Esophagus squamous epithelium (tissue), 5 donors: ENCODE measurements around the gene LRRN3. TPM values are rescaled to one million over a fixed set of nuclear protein-coding genes. Genes with fewer than 3 reads are reported as not detected.

ENCODE experiments used
- DNase-seq: peaks from one replicate; lab custom pipeline; 2025; lab: John Stamatoyannopoulos, UW
- H3K27ac ChIP-seq, 4 donors: fragments of 200-600 bp; sonication (generic); one replicate each; pipeline ENCODE4 v1.5.1; 2016 to 2019; ENCODE audit warnings: mild to moderate bottlenecking in 1 of 4
- H3K27me3 ChIP-seq, 4 donors: fragments of 200-600 bp; sonication (generic); 1 replicate in 3 of 4; 2 replicates in 1 of 4; pipeline versions ENCODE4 v1.5.1 to v1.6.0; 2017 to 2021; ENCODE audit warnings: antibody characterized with exemption in 1 of 4
- H3K36me3 ChIP-seq, 3 donors: fragments of 200-600 bp; sonication (generic); one replicate each; pipeline ENCODE4 v1.5.1; 2016 to 2019
- H3K4me1 ChIP-seq, 3 donors: fragments of 200-600 bp; sonication (generic); one replicate each; pipeline ENCODE4 v1.5.1; 2017 to 2019
- H3K4me3 ChIP-seq, 4 donors: fragments of 200-600 bp; sonication (generic); 1 replicate in 3 of 4; 2 replicates in 1 of 4; pipeline ENCODE4 v1.5.1; 2016 to 2019; ENCODE audit warnings: mild to moderate bottlenecking in 2 of 4, moderate library complexity in 1 of 4
- H3K9me3 ChIP-seq, 3 donors: fragments of 200-600 bp; sonication (generic); one replicate each; pipeline ENCODE4 v1.5.1; 2016 to 2019
- POLR2A ChIP-seq, 4 donors: fragments of 450-650 bp; IDR thresholded peaks; one replicate each; pipeline ENCODE4 v1.6.1; 2017; ENCODE audit warnings: antibody characterized with exemption in 4 of 4, mild to moderate bottlenecking in 4 of 4, moderate library complexity in 3 of 4
- WGBS, 2 donors: methylation state at CpG; one replicate each; pipeline ENCODE4 v1.1.5; 2018; 5-methylcytosine and 5-hydroxymethylcytosine counted together
- intact Hi-C: fragments of 100-400 bp; cut with DNase I; formaldehyde crosslinking; loops from one replicate; pipeline ENCODE4 v1.15.0; 2022
- total RNA-seq, 4 donors: library from RNA; depleted of rRNA; stranded (reverse); fragments of >200 nt; gene quantifications; one replicate each; pipeline ENCODE4 v1.1.0, GENCODE V29; 2016
- TF ChIP-seq, protein P1 (sequence below), 6 experiments: fragments of 450-650 bp in 4 of 6; fragments of 200-600 bp in 2 of 6; sonication (generic) in 2 of 6; IDR thresholded peaks; one replicate each; pipeline ENCODE4 v1.5.1; 2016 to 2019; ENCODE audit warnings: antibody characterized with exemption in 6 of 6, mild to moderate bottlenecking in 4 of 6, moderate library complexity in 4 of 6
- donor health status: DM: yes; HTN: yes; CAD: no.

The LRRN3 gene
- total RNA-seq, 4 donors from 2014 or later = 0.23 to 1.7 TPM; not detected in 2

DNA sequence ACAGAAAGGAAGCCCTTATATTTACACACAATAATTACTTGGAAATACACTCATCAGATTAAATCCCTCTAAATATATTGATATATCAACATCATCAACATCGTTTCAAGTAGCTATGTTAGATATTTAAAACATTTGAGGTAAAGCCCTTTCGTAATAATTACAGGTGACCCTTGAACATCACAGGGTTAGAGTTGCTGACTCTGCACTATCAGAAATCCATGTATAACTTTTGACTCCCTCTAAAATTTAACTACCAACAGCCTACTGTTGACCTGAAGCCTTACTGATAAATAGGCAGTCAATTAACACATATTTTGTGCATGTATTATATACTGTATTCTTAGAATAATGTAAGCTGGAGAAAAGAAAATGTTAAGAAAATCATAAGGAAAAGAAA lies 34.6 kb upstream of the LRRN3 start:
- WGBS, 2 donors = 90 to 93% methylated on average over 2 of the region's 2 CpGs
- no peaks in the 10 kb centered on the region for H3K27me3 ChIP-seq
- H3K4me1 ChIP-seq = no peaks in the 10 kb centered on the region
- no peak overlapping the region for H3K4me3 ChIP-seq
- H3K27ac ChIP-seq = no peak overlapping the region
- no peak for DNase-seq
- no peak for TF ChIP-seq POLR2A (IDR thresholded peaks at IDR 0.05)
- TF ChIP-seq, protein P1, sequence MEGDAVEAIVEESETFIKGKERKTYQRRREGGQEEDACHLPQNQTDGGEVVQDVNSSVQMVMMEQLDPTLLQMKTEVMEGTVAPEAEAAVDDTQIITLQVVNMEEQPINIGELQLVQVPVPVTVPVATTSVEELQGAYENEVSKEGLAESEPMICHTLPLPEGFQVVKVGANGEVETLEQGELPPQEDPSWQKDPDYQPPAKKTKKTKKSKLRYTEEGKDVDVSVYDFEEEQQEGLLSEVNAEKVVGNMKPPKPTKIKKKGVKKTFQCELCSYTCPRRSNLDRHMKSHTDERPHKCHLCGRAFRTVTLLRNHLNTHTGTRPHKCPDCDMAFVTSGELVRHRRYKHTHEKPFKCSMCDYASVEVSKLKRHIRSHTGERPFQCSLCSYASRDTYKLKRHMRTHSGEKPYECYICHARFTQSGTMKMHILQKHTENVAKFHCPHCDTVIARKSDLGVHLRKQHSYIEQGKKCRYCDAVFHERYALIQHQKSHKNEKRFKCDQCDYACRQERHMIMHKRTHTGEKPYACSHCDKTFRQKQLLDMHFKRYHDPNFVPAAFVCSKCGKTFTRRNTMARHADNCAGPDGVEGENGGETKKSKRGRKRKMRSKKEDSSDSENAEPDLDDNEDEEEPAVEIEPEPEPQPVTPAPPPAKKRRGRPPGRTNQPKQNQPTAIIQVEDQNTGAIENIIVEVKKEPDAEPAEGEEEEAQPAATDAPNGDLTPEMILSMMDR (IDR thresholded peaks at IDR 0.05) = no peak
- intact Hi-C loops = no loop called here
- no peaks in the 10 kb centered on the region for H3K9me3 ChIP-seq
- no peaks in the 10 kb centered on the region for H3K36me3 ChIP-seq

DNA sequence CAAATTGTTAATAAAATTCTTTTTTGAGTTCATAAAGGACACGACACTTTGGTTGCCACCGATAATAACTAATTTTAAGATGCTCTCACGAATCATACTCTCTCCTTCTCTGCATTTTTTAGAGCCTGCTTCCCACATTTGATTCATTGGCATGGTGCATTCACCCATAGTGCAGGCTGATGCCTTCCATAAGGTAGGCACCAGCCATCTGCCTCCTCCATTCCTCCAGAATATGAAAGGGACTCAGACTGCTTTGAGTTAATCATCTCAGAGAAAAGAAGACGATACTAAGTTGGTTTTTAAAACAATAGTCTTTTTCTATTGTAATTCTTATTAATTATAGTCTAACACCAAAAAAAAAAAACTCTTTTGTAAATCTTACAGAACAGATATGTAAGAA lies 33.9 kb upstream of the LRRN3 start:
- no peaks in the 10 kb centered on the region for H3K4me1 ChIP-seq
- no peaks in the 10 kb centered on the region for H3K36me3 ChIP-seq
- 87 to 92% methylated on average over 4 of the region's 4 CpGs for WGBS, 2 donors
- H3K9me3 ChIP-seq = no peaks in the 10 kb centered on the region
- intact Hi-C loops = no loop called here
- TF ChIP-seq, protein P1 (IDR thresholded peaks at IDR 0.05) = no peak
- no peak for TF ChIP-seq POLR2A (IDR thresholded peaks at IDR 0.05)
- no peak overlapping the region for H3K27ac ChIP-seq
- H3K27me3 ChIP-seq = no peaks in the 10 kb centered on the region
- no peak for DNase-seq
- H3K4me3 ChIP-seq = no peak overlapping the region

DNA sequence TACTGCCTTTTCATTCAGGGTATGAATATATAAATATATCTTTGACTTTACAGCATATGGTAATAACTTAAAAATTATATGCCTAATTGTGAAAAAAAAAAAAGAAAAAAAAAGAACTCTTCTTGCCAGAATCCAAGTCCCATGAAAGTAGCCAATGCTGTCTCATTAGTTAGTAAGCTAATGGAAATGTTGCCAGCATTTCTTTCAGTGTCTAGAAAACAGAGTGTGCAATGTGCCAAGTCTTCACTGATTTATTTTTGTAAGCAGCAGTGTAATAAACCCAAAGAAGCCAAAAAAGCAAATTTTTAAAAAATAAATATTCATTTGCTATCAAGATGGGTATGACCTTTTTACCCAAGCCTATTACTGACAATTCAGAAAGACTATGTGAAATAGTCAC lies 31.1 kb upstream of the LRRN3 start:
- intact Hi-C loops = no loop called here
- peaks cover 0 to 12% (median 0%) of the 10 kb centered on the region in 3 donors for H3K9me3 ChIP-seq
- TF ChIP-seq, protein P1 (IDR thresholded peaks at IDR 0.05) = no peak
- no peak for TF ChIP-seq POLR2A (IDR thresholded peaks at IDR 0.05)
- no peaks in the 10 kb centered on the region for H3K4me1 ChIP-seq
- no peak overlapping the region for H3K27ac ChIP-seq
- no peak overlapping the region for H3K4me3 ChIP-seq
- H3K27me3 ChIP-seq = no peaks in the 10 kb centered on the region
- no peaks in the 10 kb centered on the region for H3K36me3 ChIP-seq
- no peak for DNase-seq

DNA sequence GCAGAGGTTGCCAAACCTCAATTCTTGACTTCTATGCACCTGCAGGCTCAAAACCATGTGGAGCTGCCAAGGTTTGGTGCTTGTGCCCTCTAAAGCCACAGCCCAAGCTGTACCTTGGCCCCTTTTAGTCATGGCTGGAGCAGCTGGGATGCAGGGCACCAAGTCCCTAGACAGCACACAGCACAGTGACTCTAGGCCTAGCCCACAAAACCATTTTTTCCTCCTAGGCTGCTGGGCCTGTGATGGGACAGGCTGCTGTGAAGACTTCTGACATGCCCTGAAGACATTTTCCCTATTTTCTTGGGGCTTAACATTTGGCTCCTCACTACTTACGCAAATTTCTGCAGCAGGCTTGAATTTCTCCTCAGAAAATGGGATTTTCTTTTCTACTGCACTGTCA lies 27.8 kb upstream of the LRRN3 start:
- intact Hi-C loops = no loop called here
- Histone ChIP-seq H3K36me3 (no peaks in the 10 kb centered on the region), H3K9me3 (peaks cover 0 to 12% (median 0%) of the 10 kb centered on the region in 3 donors), H3K4me3 (no peak overlapping the region), H3K27me3 (no peaks in the 10 kb centered on the region), H3K27ac (no peak overlapping the region), H3K4me1 (no peaks in the 10 kb centered on the region)
- WGBS, 2 donors = 91 to 100% methylated on average over 1 of the region's 1 CpG
- DNase-seq = no peak
- TF ChIP-seq, protein P1 (IDR thresholded peaks at IDR 0.05) = no peak
- no peak for TF ChIP-seq POLR2A (IDR thresholded peaks at IDR 0.05)

DNA sequence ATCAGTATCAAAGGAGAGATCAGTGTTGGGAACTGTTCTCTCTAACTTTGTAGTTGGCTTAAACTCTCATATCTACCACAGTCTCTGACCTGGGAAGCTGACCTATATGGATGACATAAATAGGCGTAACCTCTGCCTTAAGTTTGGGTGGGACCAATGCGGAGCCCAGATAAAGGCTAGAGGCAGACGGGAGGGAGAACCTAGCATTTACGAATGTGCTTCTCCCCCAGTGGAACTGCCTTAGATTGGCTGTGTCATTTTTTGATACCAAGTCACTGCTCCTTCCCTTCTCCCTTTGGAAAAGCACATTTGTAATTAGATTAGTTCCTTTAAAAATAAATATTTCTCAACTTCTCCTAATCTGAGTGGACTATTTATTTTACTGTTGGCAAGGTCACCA lies 23.7 kb upstream of the LRRN3 start:
- H3K4me1 ChIP-seq = no peaks in the 10 kb centered on the region
- no peak for DNase-seq
- 88 to 96% methylated on average over 4 of the region's 4 CpGs for WGBS, 2 donors
- no peaks in the 10 kb centered on the region for H3K36me3 ChIP-seq
- peaks cover 0 to 12% (median 0%) of the 10 kb centered on the region in 3 donors for H3K9me3 ChIP-seq
- no peak overlapping the region for H3K27ac ChIP-seq
- intact Hi-C loops = no loop called here
- H3K4me3 ChIP-seq = no peak overlapping the region
- no peaks in the 10 kb centered on the region for H3K27me3 ChIP-seq
- TF ChIP-seq, protein P1 (IDR thresholded peaks at IDR 0.05) = no peak
- TF ChIP-seq POLR2A (IDR thresholded peaks at IDR 0.05) = no peak
